PC-3 (cell line): Measurements from ENCODE around the gene LAMTOR5. TPM values are rescaled to one million over a fixed set of nuclear protein-coding genes. Genes with fewer than 3 reads are reported as not detected.

Experiments used
- ATAC-seq: fragments of 200-7000 bp; cut with Tn5 transposase; 2 replicates; pipeline ENCODE4 v1.9.1; 2020; ENCODE audit warnings: mild to moderate bottlenecking, moderate library complexity
- BruUV-seq: library from RNA; stranded (reverse); fragments of 400-500 nt; replicated peaks from 2 replicates; lab custom pipeline; 2021; lab: Mats Ljungman, UMichigan
- CTCF ChIA-PET: fragments of 300-600 bp; sonication (Branson Sonifier 250); formaldehyde crosslinking; loops from one replicate; lab custom pipeline; 2022; ENCODE audit warnings: antibody characterized with exemption; lab: Charles Lee
- POLR2A ChIA-PET: fragments of 300-600 bp; sonication (Branson Sonifier 250); formaldehyde crosslinking; loops from one replicate; lab custom pipeline; 2022; ENCODE audit warnings: antibody characterized with exemption; ENCODE audit not compliant: unreplicated experiment; lab: Charles Lee
- DNase-seq: peaks from one replicate; pipeline ENCODE4 v3.0.0-alpha.2; 2015
- H2AFZ ChIP-seq: fragments of 300-600 bp; sonication (generic); 2 replicates; pipeline ENCODE4 v1.6.0; 2016; ENCODE audit warnings: antibody characterized with exemption, low read length
- H3F3A ChIP-seq: fragments of 300-600 bp; sonication (generic); one replicate; pipeline ENCODE4 v1.6.0; 2017; ENCODE audit warnings: antibody characterized with exemption, low read length, control low read depth, mild to moderate bottlenecking; ENCODE audit not compliant: unreplicated experiment
- H3K27ac ChIP-seq: fragments of 300-600 bp; sonication (generic); 2 replicates; pipeline ENCODE4 v1.5.1; 2016; ENCODE audit warnings: mild to moderate bottlenecking, low read length
- H3K27me3 ChIP-seq: fragments of 300-600 bp; sonication (generic); 2 replicates; pipeline ENCODE4 v1.6.1; 2016; ENCODE audit warnings: low read length, mixed read lengths
- H3K36me3 ChIP-seq: fragments of 300-600 bp; sonication (generic); 2 replicates; pipeline ENCODE4 v1.6.1; 2016; ENCODE audit warnings: low read depth, mixed run types, low read length, mixed read lengths
- H3K4me1 ChIP-seq: fragments of 300-600 bp; sonication (generic); 2 replicates; pipeline ENCODE4 v1.5.1; 2016; ENCODE audit warnings: low read length; ENCODE audit not compliant: insufficient read depth
- H3K4me2 ChIP-seq: fragments of 300-600 bp; sonication (generic); 2 replicates; pipeline ENCODE4 v1.6.0; 2016; ENCODE audit warnings: low read length
- H3K4me3 ChIP-seq: fragments of 300-600 bp; sonication (generic); 2 replicates; pipeline ENCODE4 v1.5.1; 2016; ENCODE audit warnings: mild to moderate bottlenecking, low read length, mixed read lengths
- H3K79me2 ChIP-seq: fragments of 300-600 bp; sonication (generic); 2 replicates; pipeline ENCODE4 v1.6.1; 2017; ENCODE audit warnings: low read length, mixed read lengths
- H3K9ac ChIP-seq: fragments of 300-600 bp; sonication (generic); 2 replicates; pipeline ENCODE4 v1.6.0; 2016; ENCODE audit warnings: mild to moderate bottlenecking, low read length
- H3K9me2 ChIP-seq: fragments of 300-600 bp; sonication (generic); replicated peaks from 2 replicates; pipeline ENCODE4 v1.6.1; 2016; ENCODE audit warnings: mixed run types, low read length, mixed read lengths
- H3K9me3 ChIP-seq: fragments of 300-600 bp; sonication (generic); 2 replicates; pipeline ENCODE4 v1.6.1; 2016; ENCODE audit warnings: low read length, mixed read lengths
- H4K20me1 ChIP-seq: fragments of 300-600 bp; sonication (generic); 2 replicates; pipeline ENCODE4 v1.6.1; 2016; ENCODE audit warnings: low read length, mixed read lengths
- EZH2 ChIP-seq: fragments of 300-600 bp; sonication (generic); IDR thresholded peaks from one replicate; pipeline ENCODE4 v1.6.1; 2017; ENCODE audit warnings: antibody characterized with exemption, mild to moderate bottlenecking, low read length; ENCODE audit not compliant: unreplicated experiment
- EZH2phosphoT487 ChIP-seq: fragments of 300-600 bp; sonication (generic); IDR thresholded peaks from 2 replicates; pipeline ENCODE4 v1.6.1; 2018; ENCODE audit warnings: mild to moderate bottlenecking, antibody characterized with exemption, low read length, borderline replicate concordance
- intact Hi-C: fragments of 100-400 bp; cut with micrococcal nuclease; formaldehyde crosslinking; loops from 2 replicates; pipeline ENCODE4 v1.9.0; 2023
- total RNA-seq: library from RNA; depleted of rRNA; stranded (reverse); fragments of >200 nt; gene quantifications from 2 replicates; pipeline ENCODE4 v1.2.3, GENCODE V29; 2014
- TF ChIP-seq, protein P1 (sequence below): fragments of 300-600 bp; sonication (generic); conservative IDR thresholded peaks from 2 replicates; pipeline ENCODE4 v1.5.1; 2017; ENCODE audit warnings: antibody characterized with exemption, low read depth, mild to moderate bottlenecking, low read length

The LAMTOR5 gene
- total RNA-seq, 1 experiment from 2014 or later = 143 TPM

DNA sequence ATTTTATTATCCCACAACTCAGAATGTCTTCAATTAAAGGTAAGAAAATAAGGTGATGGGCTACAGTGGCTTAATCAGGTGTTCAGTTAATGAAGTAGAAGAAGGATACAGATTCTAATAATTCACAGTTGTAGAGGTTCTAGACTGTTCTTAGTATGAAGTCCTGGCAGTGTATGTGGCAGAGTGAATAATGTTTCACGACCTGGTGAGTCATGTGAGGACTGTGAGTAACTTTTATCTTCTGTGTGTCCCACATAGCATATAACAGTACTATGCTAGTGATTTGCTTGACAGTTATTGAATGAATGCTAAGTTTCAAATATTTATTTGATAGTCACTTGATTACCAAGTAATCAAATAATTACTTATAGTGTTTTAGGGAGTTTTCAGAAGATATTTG lies 36.7 kb downstream of the LAMTOR5 start:
- Histone ChIP-seq H3K9me2 (no peaks in the 10 kb centered on the region), H3K27ac (peak overlapping the region; percentile 12; the same call in 1 of the 2 replicates), H3K79me2 (peaks cover 35% of the 10 kb centered on the region), H3K4me3 (no peak overlapping the region), H3K36me3 (peaks cover 22% of the 10 kb centered on the region), H3K27me3 (no peaks in the 10 kb centered on the region), H3K9me3 (no peaks in the 10 kb centered on the region), H3F3A (no peaks in the 10 kb centered on the region), H3K9ac (no peak overlapping the region), H2AFZ (no peak overlapping the region), H3K4me2 (peak overlapping the region; percentile 13; the same call in 1 of the 2 replicates), H3K4me1 (peaks cover 21% of the 10 kb centered on the region), H4K20me1 (peaks cover 12% of the 10 kb centered on the region)
- ATAC-seq (peak; percentile 100), DNase-seq (peak; percentile 71)
- BruUV-seq = no TSS peak
- intact Hi-C loops = no loop called here
- TF ChIP-seq, protein P1, sequence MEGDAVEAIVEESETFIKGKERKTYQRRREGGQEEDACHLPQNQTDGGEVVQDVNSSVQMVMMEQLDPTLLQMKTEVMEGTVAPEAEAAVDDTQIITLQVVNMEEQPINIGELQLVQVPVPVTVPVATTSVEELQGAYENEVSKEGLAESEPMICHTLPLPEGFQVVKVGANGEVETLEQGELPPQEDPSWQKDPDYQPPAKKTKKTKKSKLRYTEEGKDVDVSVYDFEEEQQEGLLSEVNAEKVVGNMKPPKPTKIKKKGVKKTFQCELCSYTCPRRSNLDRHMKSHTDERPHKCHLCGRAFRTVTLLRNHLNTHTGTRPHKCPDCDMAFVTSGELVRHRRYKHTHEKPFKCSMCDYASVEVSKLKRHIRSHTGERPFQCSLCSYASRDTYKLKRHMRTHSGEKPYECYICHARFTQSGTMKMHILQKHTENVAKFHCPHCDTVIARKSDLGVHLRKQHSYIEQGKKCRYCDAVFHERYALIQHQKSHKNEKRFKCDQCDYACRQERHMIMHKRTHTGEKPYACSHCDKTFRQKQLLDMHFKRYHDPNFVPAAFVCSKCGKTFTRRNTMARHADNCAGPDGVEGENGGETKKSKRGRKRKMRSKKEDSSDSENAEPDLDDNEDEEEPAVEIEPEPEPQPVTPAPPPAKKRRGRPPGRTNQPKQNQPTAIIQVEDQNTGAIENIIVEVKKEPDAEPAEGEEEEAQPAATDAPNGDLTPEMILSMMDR = no peak
- TF ChIP-seq EZH2 = no peak
- TF ChIP-seq EZH2phosphoT487 = no peak
- CTCF ChIA-PET = no interaction called here
- POLR2A ChIA-PET = interaction anchor here (0.6 kb wide), 1 partner anchor 215 kb away, joined by 4 read pairs; no protein-coding TSS in a partner anchor

DNA sequence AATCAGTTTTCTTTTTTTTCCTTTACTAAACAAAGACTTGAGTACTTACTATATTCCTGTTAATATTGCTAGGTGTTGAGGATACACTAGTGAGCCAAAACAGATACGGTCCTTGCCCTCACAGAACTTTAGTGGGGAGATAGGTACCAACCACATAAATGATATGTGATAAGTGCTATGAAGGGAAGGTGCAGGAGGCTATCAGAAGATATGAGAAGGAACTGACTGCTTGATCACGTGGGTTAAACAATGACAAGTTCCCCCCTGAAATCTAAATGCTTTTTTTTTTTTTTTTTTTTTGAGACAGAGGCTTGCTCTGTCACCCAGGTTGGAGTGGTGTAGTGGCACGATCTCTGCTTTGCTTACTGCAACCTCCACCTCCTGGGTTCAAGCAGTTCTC lies 43.3 kb downstream of the LAMTOR5 start:
- Histone ChIP-seq H3F3A (no peaks in the 10 kb centered on the region), H4K20me1 (0 out of 2 replicates have a peak, but pooled peaks cover 4% of the 10 kb centered on the region), H2AFZ (no peak overlapping the region), H3K9me3 (no peaks in the 10 kb centered on the region), H3K27me3 (no peaks in the 10 kb centered on the region), H3K4me2 (no peak overlapping the region), H3K9ac (no peak overlapping the region), H3K9me2 (no peaks in the 10 kb centered on the region), H3K27ac (no peak overlapping the region), H3K4me1 (0 out of 2 replicates have a peak, but pooled peaks cover 5% of the 10 kb centered on the region), H3K4me3 (no peak overlapping the region), H3K79me2 (peaks cover 72% of the 10 kb centered on the region), H3K36me3 (peaks cover 21% of the 10 kb centered on the region; the same call in 1 of the 2 replicates)
- TF ChIP-seq, protein P1 = no peak
- TF ChIP-seq EZH2 = no peak
- no peak for TF ChIP-seq EZH2phosphoT487
- ChIA-PET CTCF (no interaction called here), POLR2A (no interaction called here)
- ATAC-seq = no peak
- BruUV-seq = no TSS peak
- DNase-seq = no peak
- intact Hi-C loops = no loop called here

DNA sequence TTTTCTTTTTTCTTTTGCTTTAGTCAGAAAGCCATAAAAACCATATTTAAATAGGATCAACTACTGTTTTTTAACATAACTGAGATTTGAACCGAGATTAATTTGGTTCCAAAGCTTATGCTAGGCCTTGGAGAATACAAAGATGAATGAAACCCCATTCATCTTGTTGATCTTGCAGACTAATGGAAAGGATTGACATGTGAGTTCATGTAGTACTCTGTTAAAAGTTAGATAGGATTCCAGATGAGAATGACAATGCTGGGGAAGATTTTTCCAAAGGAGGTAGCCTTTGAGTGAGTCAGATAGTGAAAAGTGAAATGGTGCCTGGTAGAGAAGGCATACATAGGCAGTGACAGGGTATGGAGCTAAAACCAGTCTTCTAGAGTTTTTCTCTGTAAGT lies 45.6 kb downstream of the LAMTOR5 start:
- Histone ChIP-seq H3K4me3 (no peak overlapping the region), H3K79me2 (peaks cover 91% of the 10 kb centered on the region), H3K4me2 (no peak overlapping the region), H3K36me3 (peaks cover 20% of the 10 kb centered on the region; the same call in 1 of the 2 replicates), H3F3A (no peaks in the 10 kb centered on the region), H3K27me3 (no peaks in the 10 kb centered on the region), H3K4me1 (peaks cover 4% of the 10 kb centered on the region; the same call in 1 of the 2 replicates), H3K9me2 (no peaks in the 10 kb centered on the region), H4K20me1 (peaks cover 14% of the 10 kb centered on the region; the same call in 1 of the 2 replicates), H3K9ac (no peak overlapping the region), H3K9me3 (no peaks in the 10 kb centered on the region), H3K27ac (no peak overlapping the region), H2AFZ (no peak overlapping the region)
- TF ChIP-seq EZH2 (no peak), EZH2phosphoT487 (no peak)
- TF ChIP-seq, protein P1 = no peak
- DNase-seq = no peak
- intact Hi-C loops = no loop called here
- BruUV-seq = no TSS peak
- ChIA-PET CTCF (no interaction called here), POLR2A (no interaction called here)
- ATAC-seq = no peak
